ENCODE data around the gene FDXR.

DNA sequence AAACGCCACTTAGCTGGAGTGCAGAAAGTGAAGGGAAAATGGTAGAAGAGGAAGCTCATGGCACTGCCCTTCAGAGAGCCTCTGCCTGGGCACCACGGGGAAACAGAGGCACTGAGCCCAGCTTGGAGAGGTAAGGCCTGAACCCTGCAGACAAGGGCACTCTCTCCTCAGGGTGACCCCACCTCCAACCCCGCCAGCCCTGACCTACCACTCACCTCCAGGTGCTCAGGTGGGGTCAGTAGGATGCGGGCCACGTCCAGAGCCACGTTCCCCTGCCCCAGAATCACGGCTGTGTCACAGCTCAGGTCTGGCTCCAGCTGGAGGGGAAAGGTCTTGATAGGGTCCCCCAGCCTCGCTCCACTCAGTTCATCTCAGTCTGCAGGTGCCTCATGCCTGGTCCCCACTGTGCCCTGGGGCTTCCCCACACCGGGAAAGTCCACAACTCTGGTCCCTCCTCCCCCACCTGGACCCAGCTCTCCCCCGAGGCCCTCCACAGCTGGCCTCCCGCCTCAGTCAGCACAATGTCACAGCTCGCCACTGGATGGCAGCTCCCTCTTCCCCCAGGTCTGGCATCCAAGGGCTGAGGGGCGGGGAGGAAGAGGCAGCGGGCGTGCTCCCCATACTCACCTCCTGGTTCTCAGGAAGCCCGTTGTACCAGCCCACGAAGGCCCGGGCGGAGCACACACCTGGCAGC, 7.1 kb downstream of the FDXR start:
- TF ChIP-seq EZH2 (IDR thresholded peaks at IDR 0.05) (no peak), EZH2phosphoT487 (IDR thresholded peaks at IDR 0.05) (no peak)
- TF ChIP-seq, protein P1, sequence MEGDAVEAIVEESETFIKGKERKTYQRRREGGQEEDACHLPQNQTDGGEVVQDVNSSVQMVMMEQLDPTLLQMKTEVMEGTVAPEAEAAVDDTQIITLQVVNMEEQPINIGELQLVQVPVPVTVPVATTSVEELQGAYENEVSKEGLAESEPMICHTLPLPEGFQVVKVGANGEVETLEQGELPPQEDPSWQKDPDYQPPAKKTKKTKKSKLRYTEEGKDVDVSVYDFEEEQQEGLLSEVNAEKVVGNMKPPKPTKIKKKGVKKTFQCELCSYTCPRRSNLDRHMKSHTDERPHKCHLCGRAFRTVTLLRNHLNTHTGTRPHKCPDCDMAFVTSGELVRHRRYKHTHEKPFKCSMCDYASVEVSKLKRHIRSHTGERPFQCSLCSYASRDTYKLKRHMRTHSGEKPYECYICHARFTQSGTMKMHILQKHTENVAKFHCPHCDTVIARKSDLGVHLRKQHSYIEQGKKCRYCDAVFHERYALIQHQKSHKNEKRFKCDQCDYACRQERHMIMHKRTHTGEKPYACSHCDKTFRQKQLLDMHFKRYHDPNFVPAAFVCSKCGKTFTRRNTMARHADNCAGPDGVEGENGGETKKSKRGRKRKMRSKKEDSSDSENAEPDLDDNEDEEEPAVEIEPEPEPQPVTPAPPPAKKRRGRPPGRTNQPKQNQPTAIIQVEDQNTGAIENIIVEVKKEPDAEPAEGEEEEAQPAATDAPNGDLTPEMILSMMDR (IDR thresholded peaks at IDR 0.05): no peak

Data from neural progenitor cell (in vitro differentiated cells).